HepG2 (cell line): ENCODE data around the gene PRR14. TPM values are rescaled to one million over a fixed set of nuclear protein-coding genes. Genes with fewer than 3 reads are reported as not detected.

Source experiments
- ATF1 ChIP-seq: IDR thresholded peaks from 2 replicates; pipeline ENCODE4 v1.6.1; 2016; ENCODE audit warnings: mild to moderate bottlenecking, control low read depth
- CAMTA2 ChIP-seq: sonication (generic); formaldehyde crosslinking; IDR thresholded peaks from 2 replicates; pipeline ENCODE4 v1.4.0; 2020; ENCODE audit warnings: mild to moderate bottlenecking, missing genetic modification reagents, borderline replicate concordance
- ETV6 ChIP-seq: sonication (generic); formaldehyde crosslinking; conservative IDR thresholded peaks from 2 replicates; pipeline ENCODE4 v1.4.0; 2020; ENCODE audit warnings: missing genetic modification reagents
- ISL2 ChIP-seq: sonication (generic); formaldehyde crosslinking; IDR thresholded peaks from 2 replicates; pipeline ENCODE4 v1.5.0; 2020; ENCODE audit warnings: missing genetic modification reagents
- NFYC ChIP-seq: IDR thresholded peaks from 2 replicates; pipeline ENCODE4 v1.6.1; 2016; ENCODE audit warnings: missing genetic modification reagents, missing compliant biosample characterization
- NRL ChIP-seq: sonication (generic); formaldehyde crosslinking; IDR thresholded peaks from 2 replicates; pipeline ENCODE4 v1.5.0; 2020; ENCODE audit warnings: missing genetic modification reagents, mild to moderate bottlenecking, moderate library complexity, borderline replicate concordance
- PHF5A ChIP-seq: IDR thresholded peaks from one replicate; pipeline ENCODE4 v1.6.1; 2018; ENCODE audit warnings: low read depth, missing genetic modification reagents; ENCODE audit not compliant: unreplicated experiment
- PPARG ChIP-seq: conservative IDR thresholded peaks from 2 replicates; pipeline ENCODE4 v1.6.1; 2016; ENCODE audit warnings: missing biosample characterization, missing genetic modification reagents
- REPIN1 ChIP-seq: sonication (generic); formaldehyde crosslinking; IDR thresholded peaks from 2 replicates; pipeline ENCODE4 v1.8.0; 2022; ENCODE audit warnings: missing genetic modification reagents, low read depth, mild to moderate bottlenecking, borderline replicate concordance
- SMAD1 ChIP-seq: sonication (generic); formaldehyde crosslinking; IDR thresholded peaks from 2 replicates; pipeline ENCODE4 v1.4.0; 2020; ENCODE audit warnings: missing genetic modification reagents, low read depth, mild to moderate bottlenecking, borderline replicate concordance
- TEAD2 ChIP-seq: sonication (generic); formaldehyde crosslinking; IDR thresholded peaks from 2 replicates; pipeline ENCODE4 v1.9.0; 2021; ENCODE audit warnings: missing genetic modification reagents
- ZFAT ChIP-seq: sonication (generic); formaldehyde crosslinking; conservative IDR thresholded peaks from 2 replicates; pipeline ENCODE4 v1.8.1; 2023; ENCODE audit warnings: missing genetic modification reagents, inconsistent platforms
- ZFYVE20 ChIP-seq: sonication (generic); formaldehyde crosslinking; IDR thresholded peaks from 2 replicates; pipeline ENCODE4 v1.8.0; 2023; ENCODE audit warnings: low read depth, mild to moderate bottlenecking, moderate library complexity, missing genetic modification reagents, borderline replicate concordance
- ZKSCAN8 ChIP-seq: IDR thresholded peaks from 2 replicates; pipeline ENCODE4 v1.6.1; 2016; ENCODE audit warnings: borderline replicate concordance, missing genetic modification reagents, missing compliant biosample characterization
- ZNF138 ChIP-seq: sonication (generic); formaldehyde crosslinking; IDR thresholded peaks from 2 replicates; pipeline ENCODE4 v1.5.0; 2020; ENCODE audit warnings: mild to moderate bottlenecking, low read depth, missing genetic modification reagents
- ZNF354B ChIP-seq: sonication (generic); formaldehyde crosslinking; IDR thresholded peaks from 2 replicates; pipeline ENCODE4 v1.8.0; 2022; ENCODE audit warnings: mild to moderate bottlenecking, missing genetic modification reagents
- ZNF614 ChIP-seq: IDR thresholded peaks from 2 replicates; pipeline ENCODE4 v1.6.1; 2018; ENCODE audit warnings: missing biosample characterization, missing genetic modification reagents, inconsistent platforms, borderline replicate concordance
- ZNF737 ChIP-seq: sonication (generic); formaldehyde crosslinking; IDR thresholded peaks from 2 replicates; pipeline ENCODE4 v1.5.0; 2020; ENCODE audit warnings: missing genetic modification reagents, mild to moderate bottlenecking, borderline replicate concordance
- ZNF816 ChIP-seq: sonication (generic); formaldehyde crosslinking; IDR thresholded peaks from 2 replicates; pipeline ENCODE4 v1.8.0; 2022; ENCODE audit warnings: missing genetic modification reagents, mild to moderate bottlenecking, borderline replicate concordance
- polyA plus RNA-seq, 8 experiments: library from polyadenylated mRNA; depleted of rRNA in 3 of 8; stranded (reverse) in 7 of 8; unstranded in 1 of 8; fragments of >200 nt; fragmentation: Illumina TruSeq in 4 of 8; extraction: Trizol in 4 of 8; gene quantifications; 2 replicates each; pipeline versions ENCODE4 v1.2.1 to v1.2.3, GENCODE V29; 2011 to 2016; ENCODE audit warnings: low read depth in 4 of 8, missing spikeins in 1 of 8, mixed read lengths in 1 of 8; ENCODE audit not compliant: insufficient read depth in 1 of 8
- total RNA-seq, 5 experiments: library from RNA; depleted of rRNA; stranded (reverse); fragments of >200 nt; fragmentation: Illumina TruSeq; extraction: Trizol; gene quantifications; 2 replicates each; pipeline ENCODE4 v1.2.3, GENCODE V29; 2016; ENCODE audit warnings: low read depth in 1 of 5
- TF ChIP-seq, protein P1 (sequence below): sonication (generic); formaldehyde crosslinking; IDR thresholded peaks from 2 replicates; pipeline ENCODE4 v1.9.0; 2021; ENCODE audit warnings: mild to moderate bottlenecking, missing genetic modification reagents
- TF ChIP-seq, protein P2 (sequence below): sonication (generic); formaldehyde crosslinking; IDR thresholded peaks from 2 replicates; pipeline ENCODE4 v1.5.1; 2020; ENCODE audit warnings: missing genetic modification reagents, mild to moderate bottlenecking, borderline replicate concordance
- TF ChIP-seq, protein P3 (sequence below): sonication (generic); formaldehyde crosslinking; IDR thresholded peaks from 2 replicates; pipeline ENCODE4 v1.8.1; 2023; ENCODE audit warnings: mild to moderate bottlenecking, inconsistent platforms, moderate library complexity, missing genetic modification reagents, borderline replicate concordance

The PRR14 gene
- total and polyA plus RNA-seq, 2 of the 13 experiments (the other 11 are each of a cell fraction or from before 2014, with no cell fraction given), result 8.4 to 11.0 TPM

DNA sequence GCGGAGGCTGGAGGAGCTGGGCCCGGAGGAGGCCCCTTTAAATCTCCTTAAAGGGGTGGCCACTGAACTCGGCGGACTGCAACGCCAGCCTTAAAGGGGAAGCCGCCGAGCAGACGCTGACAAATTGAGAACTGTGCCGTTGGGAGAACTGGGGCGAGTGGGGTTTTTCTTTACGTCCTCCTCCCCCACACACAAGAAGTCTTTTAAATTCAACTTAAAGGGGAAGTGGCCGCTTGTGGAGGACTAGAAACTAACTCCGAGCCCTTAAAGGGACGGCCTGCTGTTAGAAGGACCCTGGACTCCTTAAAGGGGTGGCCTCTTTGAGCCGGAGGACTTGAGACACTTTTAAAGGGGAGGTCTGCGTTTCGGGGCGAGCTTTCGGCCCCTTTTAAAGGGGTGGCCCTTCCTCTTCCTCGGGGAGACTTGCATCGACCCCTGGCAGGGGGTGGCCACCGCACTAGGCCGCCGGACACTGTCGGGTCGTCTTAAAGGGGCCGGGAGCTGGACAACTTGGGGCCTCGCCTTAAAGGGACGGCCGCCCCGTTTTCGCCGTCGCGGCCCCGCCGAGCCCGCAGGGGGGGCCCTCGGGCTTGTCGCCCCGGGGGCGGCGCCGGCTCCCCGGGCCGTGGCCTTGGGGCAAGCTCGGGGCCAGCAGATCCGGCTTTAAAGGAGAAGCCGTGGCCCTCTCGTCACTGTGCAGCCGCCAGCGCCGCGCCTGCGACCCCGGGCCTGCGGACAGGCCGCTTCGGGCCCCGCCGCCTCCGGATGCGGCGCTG is 8.2 kb downstream of the PRR14 start (continued):
- TF ChIP-seq ISL2 (CRISPR knock-in tag), result peak; percentile 70
- no peak for TF ChIP-seq PPARG (CRISPR knock-in tag)
- peak; percentile 6; the same call in 1 of the 2 replicates for TF ChIP-seq REPIN1 (CRISPR knock-in tag)
- TF ChIP-seq ZFAT, result no peak
- no peak for TF ChIP-seq ETV6 (CRISPR knock-in tag)
- TF ChIP-seq ZNF354B (CRISPR knock-in tag), result no peak
- TF ChIP-seq SMAD1, result no peak
- TF ChIP-seq ZFYVE20, result no peak
- TF ChIP-seq, protein P1, sequence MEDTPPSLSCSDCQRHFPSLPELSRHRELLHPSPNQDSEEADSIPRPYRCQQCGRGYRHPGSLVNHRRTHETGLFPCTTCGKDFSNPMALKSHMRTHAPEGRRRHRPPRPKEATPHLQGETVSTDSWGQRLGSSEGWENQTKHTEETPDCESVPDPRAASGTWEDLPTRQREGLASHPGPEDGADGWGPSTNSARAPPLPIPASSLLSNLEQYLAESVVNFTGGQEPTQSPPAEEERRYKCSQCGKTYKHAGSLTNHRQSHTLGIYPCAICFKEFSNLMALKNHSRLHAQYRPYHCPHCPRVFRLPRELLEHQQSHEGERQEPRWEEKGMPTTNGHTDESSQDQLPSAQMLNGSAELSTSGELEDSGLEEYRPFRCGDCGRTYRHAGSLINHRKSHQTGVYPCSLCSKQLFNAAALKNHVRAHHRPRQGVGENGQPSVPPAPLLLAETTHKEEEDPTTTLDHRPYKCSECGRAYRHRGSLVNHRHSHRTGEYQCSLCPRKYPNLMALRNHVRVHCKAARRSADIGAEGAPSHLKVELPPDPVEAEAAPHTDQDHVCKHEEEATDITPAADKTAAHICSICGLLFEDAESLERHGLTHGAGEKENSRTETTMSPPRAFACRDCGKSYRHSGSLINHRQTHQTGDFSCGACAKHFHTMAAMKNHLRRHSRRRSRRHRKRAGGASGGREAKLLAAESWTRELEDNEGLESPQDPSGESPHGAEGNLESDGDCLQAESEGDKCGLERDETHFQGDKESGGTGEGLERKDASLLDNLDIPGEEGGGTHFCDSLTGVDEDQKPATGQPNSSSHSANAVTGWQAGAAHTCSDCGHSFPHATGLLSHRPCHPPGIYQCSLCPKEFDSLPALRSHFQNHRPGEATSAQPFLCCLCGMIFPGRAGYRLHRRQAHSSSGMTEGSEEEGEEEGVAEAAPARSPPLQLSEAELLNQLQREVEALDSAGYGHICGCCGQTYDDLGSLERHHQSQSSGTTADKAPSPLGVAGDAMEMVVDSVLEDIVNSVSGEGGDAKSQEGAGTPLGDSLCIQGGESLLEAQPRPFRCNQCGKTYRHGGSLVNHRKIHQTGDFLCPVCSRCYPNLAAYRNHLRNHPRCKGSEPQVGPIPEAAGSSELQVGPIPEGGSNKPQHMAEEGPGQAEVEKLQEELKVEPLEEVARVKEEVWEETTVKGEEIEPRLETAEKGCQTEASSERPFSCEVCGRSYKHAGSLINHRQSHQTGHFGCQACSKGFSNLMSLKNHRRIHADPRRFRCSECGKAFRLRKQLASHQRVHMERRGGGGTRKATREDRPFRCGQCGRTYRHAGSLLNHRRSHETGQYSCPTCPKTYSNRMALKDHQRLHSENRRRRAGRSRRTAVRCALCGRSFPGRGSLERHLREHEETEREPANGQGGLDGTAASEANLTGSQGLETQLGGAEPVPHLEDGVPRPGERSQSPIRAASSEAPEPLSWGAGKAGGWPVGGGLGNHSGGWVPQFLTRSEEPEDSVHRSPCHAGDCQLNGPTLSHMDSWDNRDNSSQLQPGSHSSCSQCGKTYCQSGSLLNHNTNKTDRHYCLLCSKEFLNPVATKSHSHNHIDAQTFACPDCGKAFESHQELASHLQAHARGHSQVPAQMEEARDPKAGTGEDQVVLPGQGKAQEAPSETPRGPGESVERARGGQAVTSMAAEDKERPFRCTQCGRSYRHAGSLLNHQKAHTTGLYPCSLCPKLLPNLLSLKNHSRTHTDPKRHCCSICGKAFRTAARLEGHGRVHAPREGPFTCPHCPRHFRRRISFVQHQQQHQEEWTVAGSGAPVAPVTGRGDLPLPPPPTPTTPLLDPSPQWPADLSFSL (CRISPR knock-in tag), result no peak
- TF ChIP-seq NFYC, result no peak
- TF ChIP-seq ZKSCAN8 (CRISPR knock-in tag), result no peak
- no peak for TF ChIP-seq ATF1
- TF ChIP-seq, protein P2, sequence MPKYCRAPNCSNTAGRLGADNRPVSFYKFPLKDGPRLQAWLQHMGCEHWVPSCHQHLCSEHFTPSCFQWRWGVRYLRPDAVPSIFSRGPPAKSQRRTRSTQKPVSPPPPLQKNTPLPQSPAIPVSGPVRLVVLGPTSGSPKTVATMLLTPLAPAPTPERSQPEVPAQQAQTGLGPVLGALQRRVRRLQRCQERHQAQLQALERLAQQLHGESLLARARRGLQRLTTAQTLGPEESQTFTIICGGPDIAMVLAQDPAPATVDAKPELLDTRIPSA (CRISPR knock-in tag), result no peak
- TF ChIP-seq ZNF737 (CRISPR knock-in tag), result no peak
- peak; percentile 46; the same call in 1 of the 2 replicates for TF ChIP-seq NRL (CRISPR knock-in tag)
- TF ChIP-seq ZNF138 (CRISPR knock-in tag), result no peak
- TF ChIP-seq ZNF614 (CRISPR knock-in tag), result no peak; the same call in 1 of the 2 replicates
- no peak for TF ChIP-seq CAMTA2
- TF ChIP-seq PHF5A (CRISPR knock-in tag), result peak; percentile 5
- no peak for TF ChIP-seq ZNF816 (CRISPR knock-in tag)
- TF ChIP-seq, protein P3, sequence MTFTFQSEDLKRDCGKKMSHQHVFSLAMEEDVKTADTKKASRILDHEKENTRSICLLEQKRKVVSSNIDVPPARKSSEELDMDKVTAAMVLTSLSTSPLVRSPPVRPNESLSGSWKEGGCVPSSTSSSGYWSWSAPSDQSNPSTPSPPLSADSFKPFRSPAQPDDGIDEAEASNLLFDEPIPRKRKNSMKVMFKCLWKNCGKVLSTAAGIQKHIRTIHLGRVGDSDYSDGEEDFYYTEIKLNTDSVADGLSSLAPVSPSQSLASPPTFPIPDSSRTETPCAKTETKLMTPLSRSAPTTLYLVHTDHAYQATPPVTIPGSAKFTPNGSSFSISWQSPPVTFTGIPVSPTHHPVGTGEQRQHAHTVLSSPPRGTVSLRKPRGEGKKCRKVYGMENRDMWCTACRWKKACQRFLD (CRISPR knock-in tag), result no peak
- no peak for TF ChIP-seq TEAD2 (CRISPR knock-in tag)
